NCI-H446 treated with DMSO at 0.1 percent for 48 hours (cell line): ENCODE data around the gene IFRD2.
"Not testable (repeated sequence)": the region's sequence is repeated elsewhere in the genome, so short reads cannot be mapped to it uniquely, and the experiment has no call there.

Experiments
- DNase-seq: peaks from one replicate; lab custom pipeline; 2025; lab: John Stamatoyannopoulos, UW

IFRD2 gene

GRCh38 chr3:50251220-50251619, 41.0 kb downstream of the IFRD2 start:
- DNase-seq = no peak

- DNase-seq = no peak
These were observed 41.7 kb downstream of the IFRD2 start for GRCh38 chr3:50250514-50250913.

GRCh38 chr3:50249457-50249856, 42.8 kb downstream of the IFRD2 start:
- no peak for DNase-seq

GRCh38 chr3:50248387-50248786, 43.8 kb downstream of the IFRD2 start:
- DNase-seq = no peak

GRCh38 chr3:50246517-50246954, 45.7 kb downstream of the IFRD2 start:
- no peak for DNase-seq

- DNase-seq = no peak
These were observed 46.3 kb downstream of the IFRD2 start for GRCh38 chr3:50245831-50246516.

- DNase-seq = no peak
These were observed 46.9 kb downstream of the IFRD2 start for GRCh38 chr3:50245251-50245745.

GRCh38 chr3:50244813-50245212, 47.4 kb downstream of the IFRD2 start:
- DNase-seq = not testable (repeated sequence)

- DNase-seq = no peak
These were observed 48.7 kb downstream of the IFRD2 start for GRCh38 chr3:50243543-50243895.

- DNase-seq = no peak
These were observed 49.2 kb downstream of the IFRD2 start for GRCh38 chr3:50242851-50243542.

GRCh38 chr3:50242381-50242770, 49.9 kb downstream of the IFRD2 start:
- DNase-seq = no peak

GRCh38 chr3:50241713-50242380, 50.4 kb downstream of the IFRD2 start:
- no peak for DNase-seq

- no peak for DNase-seq
These were observed 51.1 kb downstream of the IFRD2 start for GRCh38 chr3:50241163-50241562.

- no peak for DNase-seq
These were observed 52.6 kb downstream of the IFRD2 start for GRCh38 chr3:50239649-50240048.

GRCh38 chr3:50238549-50239026, 53.6 kb downstream of the IFRD2 start:
- DNase-seq = no peak

GRCh38 chr3:50237754-50238548, 54.3 kb downstream of the IFRD2 start:
- DNase-seq = no peak
